D721Med (cell line): Measurements from ENCODE around the gene CFAP58.

Experiments
- DNase-seq: peaks from one replicate; pipeline ENCODE4 v3.0.0; 2011; ENCODE audit warnings: low spot score; ENCODE audit not compliant: insufficient read length
- FAIRE-seq: peaks from 2 replicates; lab custom pipeline; 2011; peaks lifted over from hg19 to GRCh38; lab: Jason Lieb, UNC
- CTCF ChIP-seq: IDR thresholded peaks from 2 replicates; pipeline ENCODE4 v1.5.1; 2012; ENCODE audit warnings: mild to moderate bottlenecking, control low read depth; ENCODE audit not compliant: insufficient read depth; ENCODE audit errors: missing control alignments

CFAP58 gene

GRCh38 chr10:104327745-104328645, 25.6 kb upstream of the CFAP58 start:
- FAIRE-seq: no peak
- no peak for TF ChIP-seq CTCF

GRCh38 chr10:104328646-104328895, 25.1 kb upstream of the CFAP58 start:
- no peak for FAIRE-seq

More at GRCh38 chr10:104327745-104328645, 25.6 kb upstream of the CFAP58 start:
- DNase-seq: no peak

GRCh38 chr10:104328896-104329710, 24.5 kb upstream of the CFAP58 start:
- FAIRE-seq (no peak), DNase-seq (no peak)
- TF ChIP-seq CTCF: no peak

More at GRCh38 chr10:104328646-104328895, 25.1 kb upstream of the CFAP58 start:
- no peak for TF ChIP-seq CTCF
- no peak for DNase-seq

- DNase-seq (no peak), FAIRE-seq (no peak)
- TF ChIP-seq CTCF: no peak
Measured at GRCh38 chr10:104329735-104330134, 23.9 kb upstream of the CFAP58 start.

- DNase-seq (no peak), FAIRE-seq (no peak)
- no peak for TF ChIP-seq CTCF
Measured at GRCh38 chr10:104330168-104331110, 23.2 kb upstream of the CFAP58 start.

GRCh38 chr10:104331208-104331838, 22.3 kb upstream of the CFAP58 start:
- DNase-seq: no peak
- FAIRE-seq: no peak

More at GRCh38 chr10:104331208-104331838, 22.3 kb upstream of the CFAP58 start:
- TF ChIP-seq CTCF: no peak
